ENCODE measurements around the gene ACIN1. TPM values are rescaled to one million over a fixed set of nuclear protein-coding genes. Genes with fewer than 3 reads are reported as not detected.

Gene ACIN1
- total and polyA plus RNA-seq, 2 of the 13 experiments (the other 11 are each of a cell fraction or from before 2014, with no cell fraction given), result 165 to 183 TPM

- 0 out of 2 replicates have a peak, but pooled peaks have one; percentile 60 for TF ChIP-seq NFIB (CRISPR knock-in tag; IDR thresholded peaks at IDR 0.05; ENCODE audit: borderline replicate concordance)
- TF ChIP-seq ZNF839 (CRISPR knock-in tag; IDR thresholded peaks at IDR 0.05; ENCODE audit: borderline replicate concordance), result 0 out of 2 replicates have a peak, but pooled peaks have one; percentile 9
- TF ChIP-seq ZNF768 (CRISPR knock-in tag; IDR thresholded peaks at IDR 0.05), result peak; percentile 30; the same call in 1 of the 2 replicates
- TF ChIP-seq, protein P1, sequence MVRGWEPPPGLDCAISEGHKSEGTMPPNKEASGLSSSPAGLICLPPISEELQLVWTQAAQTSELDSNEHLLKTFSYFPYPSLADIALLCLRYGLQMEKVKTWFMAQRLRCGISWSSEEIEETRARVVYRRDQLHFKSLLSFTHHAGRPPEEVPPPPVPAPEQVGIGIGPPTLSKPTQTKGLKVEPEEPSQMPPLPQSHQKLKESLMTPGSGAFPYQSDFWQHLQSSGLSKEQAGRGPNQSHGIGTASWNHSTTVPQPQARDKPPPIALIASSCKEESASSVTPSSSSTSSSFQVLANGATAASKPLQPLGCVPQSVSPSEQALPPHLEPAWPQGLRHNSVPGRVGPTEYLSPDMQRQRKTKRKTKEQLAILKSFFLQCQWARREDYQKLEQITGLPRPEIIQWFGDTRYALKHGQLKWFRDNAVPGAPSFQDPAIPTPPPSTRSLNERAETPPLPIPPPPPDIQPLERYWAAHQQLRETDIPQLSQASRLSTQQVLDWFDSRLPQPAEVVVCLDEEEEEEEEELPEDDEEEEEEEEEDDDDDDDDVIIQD (CRISPR knock-in tag; IDR thresholded peaks at IDR 0.05; ENCODE audit: low read depth), result no peak
- TF ChIP-seq ZNF225 (CRISPR knock-in tag; IDR thresholded peaks at IDR 0.05), result peak; percentile 84; the same call in 1 of the 2 replicates
- TF ChIP-seq TRIM24 (CRISPR knock-in tag; IDR thresholded peaks at IDR 0.05), result 0 out of 2 replicates have a peak, but pooled peaks have one; percentile 28
- TF ChIP-seq, protein P2, sequence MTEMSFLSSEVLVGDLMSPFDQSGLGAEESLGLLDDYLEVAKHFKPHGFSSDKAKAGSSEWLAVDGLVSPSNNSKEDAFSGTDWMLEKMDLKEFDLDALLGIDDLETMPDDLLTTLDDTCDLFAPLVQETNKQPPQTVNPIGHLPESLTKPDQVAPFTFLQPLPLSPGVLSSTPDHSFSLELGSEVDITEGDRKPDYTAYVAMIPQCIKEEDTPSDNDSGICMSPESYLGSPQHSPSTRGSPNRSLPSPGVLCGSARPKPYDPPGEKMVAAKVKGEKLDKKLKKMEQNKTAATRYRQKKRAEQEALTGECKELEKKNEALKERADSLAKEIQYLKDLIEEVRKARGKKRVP (CRISPR knock-in tag; IDR thresholded peaks at IDR 0.05), result no peak
- 0 out of 2 replicates have a peak, but pooled peaks have one; percentile 13 for TF ChIP-seq HIVEP1 (CRISPR knock-in tag; IDR thresholded peaks at IDR 0.05)
- TF ChIP-seq ZNF136 (CRISPR knock-in tag; IDR thresholded peaks at IDR 0.05; ENCODE audit: low read depth), result no peak
- TF ChIP-seq HNRNPUL1 (IDR thresholded peaks at IDR 0.05; ENCODE audit: low read depth, low read length), result no peak
- TF ChIP-seq, protein P3, sequence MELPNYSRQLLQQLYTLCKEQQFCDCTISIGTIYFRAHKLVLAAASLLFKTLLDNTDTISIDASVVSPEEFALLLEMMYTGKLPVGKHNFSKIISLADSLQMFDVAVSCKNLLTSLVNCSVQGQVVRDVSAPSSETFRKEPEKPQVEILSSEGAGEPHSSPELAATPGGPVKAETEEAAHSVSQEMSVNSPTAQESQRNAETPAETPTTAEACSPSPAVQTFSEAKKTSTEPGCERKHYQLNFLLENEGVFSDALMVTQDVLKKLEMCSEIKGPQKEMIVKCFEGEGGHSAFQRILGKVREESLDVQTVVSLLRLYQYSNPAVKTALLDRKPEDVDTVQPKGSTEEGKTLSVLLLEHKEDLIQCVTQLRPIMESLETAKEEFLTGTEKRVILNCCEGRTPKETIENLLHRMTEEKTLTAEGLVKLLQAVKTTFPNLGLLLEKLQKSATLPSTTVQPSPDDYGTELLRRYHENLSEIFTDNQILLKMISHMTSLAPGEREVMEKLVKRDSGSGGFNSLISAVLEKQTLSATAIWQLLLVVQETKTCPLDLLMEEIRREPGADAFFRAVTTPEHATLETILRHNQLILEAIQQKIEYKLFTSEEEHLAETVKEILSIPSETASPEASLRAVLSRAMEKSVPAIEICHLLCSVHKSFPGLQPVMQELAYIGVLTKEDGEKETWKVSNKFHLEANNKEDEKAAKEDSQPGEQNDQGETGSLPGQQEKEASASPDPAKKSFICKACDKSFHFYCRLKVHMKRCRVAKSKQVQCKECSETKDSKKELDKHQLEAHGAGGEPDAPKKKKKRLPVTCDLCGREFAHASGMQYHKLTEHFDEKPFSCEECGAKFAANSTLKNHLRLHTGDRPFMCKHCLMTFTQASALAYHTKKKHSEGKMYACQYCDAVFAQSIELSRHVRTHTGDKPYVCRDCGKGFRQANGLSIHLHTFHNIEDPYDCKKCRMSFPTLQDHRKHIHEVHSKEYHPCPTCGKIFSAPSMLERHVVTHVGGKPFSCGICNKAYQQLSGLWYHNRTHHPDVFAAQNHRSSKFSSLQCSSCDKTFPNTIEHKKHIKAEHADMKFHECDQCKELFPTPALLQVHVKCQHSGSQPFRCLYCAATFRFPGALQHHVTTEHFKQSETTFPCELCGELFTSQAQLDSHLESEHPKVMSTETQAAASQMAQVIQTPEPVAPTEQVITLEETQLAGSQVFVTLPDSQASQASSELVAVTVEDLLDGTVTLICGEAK (IDR thresholded peaks at IDR 0.05), result no peak
- TF ChIP-seq, protein P3 (CRISPR knock-in tag; IDR thresholded peaks at IDR 0.05), result 0 out of 2 replicates have a peak, but pooled peaks have one; percentile 4
- TF ChIP-seq ZNF468 (CRISPR knock-in tag; IDR thresholded peaks at IDR 0.05), result no peak
- no peak for TF ChIP-seq FOXA1 (IDR thresholded peaks at IDR 0.05)
- TF ChIP-seq FOXA1 (CRISPR knock-in tag; IDR thresholded peaks at IDR 0.05), result no peak
- TF ChIP-seq NFKB2 (CRISPR knock-in tag; IDR thresholded peaks at IDR 0.05; ENCODE audit: borderline replicate concordance), result no peak
These were observed 24.7 kb upstream of the ACIN1 start (continued) for GRCh38 chr14:23119363-23120327.

Data from HepG2 (cell line).